NCI-H748 (cell line): ENCODE results near the gene PRPF6.

Experiments used
- DNase-seq: peaks from one replicate; lab custom pipeline; 2025; ENCODE audit not compliant: unreplicated experiment; lab: John Stamatoyannopoulos, UW

Gene PRPF6

DNA sequence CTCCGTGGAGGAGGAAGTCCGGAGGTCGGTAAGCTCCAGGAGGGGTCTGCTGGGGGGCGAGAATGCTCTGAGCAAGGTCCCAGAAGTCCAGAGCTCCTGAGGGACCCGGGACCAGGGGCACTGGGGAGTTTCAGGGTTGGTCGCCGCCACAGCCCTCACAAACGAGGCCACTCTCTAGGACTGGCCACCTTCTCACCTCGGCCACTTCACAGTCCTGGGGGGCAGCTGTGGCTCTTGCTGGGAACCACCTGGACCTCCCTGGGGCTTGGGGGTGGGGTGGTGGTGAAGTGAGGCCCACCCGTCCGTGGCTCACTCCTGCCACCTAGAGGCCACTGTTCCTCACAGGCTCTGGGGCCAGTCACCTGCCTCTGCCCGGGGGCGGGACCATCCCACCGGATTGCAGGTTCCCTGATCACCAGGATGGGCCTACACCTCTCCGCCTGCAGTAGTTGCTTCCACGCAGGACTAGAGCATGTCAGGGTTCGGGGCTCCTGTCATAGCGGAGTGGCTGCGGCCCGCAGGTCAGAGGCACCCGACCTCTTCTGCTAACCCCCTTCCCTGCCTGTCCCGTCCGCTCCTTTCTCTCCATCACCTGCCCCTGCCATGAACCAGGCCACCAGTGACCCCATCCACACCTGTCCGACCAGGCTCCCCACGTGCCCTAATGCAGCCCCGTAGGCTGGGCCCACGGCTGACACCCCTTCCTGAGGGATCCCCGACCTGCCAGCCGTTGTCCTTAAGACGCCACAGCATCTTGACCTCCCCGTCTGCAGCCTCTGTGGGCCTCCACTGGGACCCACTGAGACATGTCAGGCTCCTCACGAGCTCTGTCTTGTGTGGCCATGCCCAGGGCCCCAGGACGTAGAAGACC, 76.9 kb downstream of the PRPF6 start:
- peak; percentile 58 for DNase-seq

DNA sequence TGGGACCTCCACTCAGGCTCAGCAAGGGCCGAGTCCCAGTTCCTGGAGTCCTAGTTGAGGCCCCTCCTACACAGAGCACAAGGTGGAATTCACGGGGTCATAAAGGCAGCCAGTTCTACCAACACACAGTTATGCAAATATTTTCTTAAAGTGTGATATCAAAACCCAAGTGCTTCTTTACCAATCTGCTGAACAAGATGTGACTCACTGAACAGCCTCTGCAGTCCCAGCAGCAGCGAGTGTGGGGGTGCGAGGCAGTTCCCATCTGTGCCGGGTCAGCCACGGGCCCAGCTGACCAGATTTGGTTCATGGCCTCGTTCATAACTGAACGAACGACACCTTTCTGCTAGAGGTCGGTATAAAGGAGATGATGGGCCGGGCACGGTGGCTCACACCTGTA, 77.6 kb downstream of the PRPF6 start:
- no peak for DNase-seq

DNA sequence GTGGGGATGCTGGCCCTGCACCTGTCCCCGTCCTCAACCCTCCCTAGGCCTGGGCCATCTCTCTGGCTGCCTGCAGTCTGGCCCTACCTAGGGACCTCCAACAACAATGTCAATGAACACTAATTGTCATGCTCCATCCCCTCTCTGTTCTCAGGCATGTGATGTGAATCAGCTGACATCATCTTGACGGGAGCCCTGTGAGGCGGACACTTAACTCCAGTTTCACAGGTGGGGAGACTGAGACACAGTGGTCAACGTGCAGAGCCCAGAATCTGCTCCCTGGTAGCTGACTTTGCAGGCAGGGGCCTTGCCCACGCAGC, 81.3 kb downstream of the PRPF6 start:
- DNase-seq = no peak

DNA sequence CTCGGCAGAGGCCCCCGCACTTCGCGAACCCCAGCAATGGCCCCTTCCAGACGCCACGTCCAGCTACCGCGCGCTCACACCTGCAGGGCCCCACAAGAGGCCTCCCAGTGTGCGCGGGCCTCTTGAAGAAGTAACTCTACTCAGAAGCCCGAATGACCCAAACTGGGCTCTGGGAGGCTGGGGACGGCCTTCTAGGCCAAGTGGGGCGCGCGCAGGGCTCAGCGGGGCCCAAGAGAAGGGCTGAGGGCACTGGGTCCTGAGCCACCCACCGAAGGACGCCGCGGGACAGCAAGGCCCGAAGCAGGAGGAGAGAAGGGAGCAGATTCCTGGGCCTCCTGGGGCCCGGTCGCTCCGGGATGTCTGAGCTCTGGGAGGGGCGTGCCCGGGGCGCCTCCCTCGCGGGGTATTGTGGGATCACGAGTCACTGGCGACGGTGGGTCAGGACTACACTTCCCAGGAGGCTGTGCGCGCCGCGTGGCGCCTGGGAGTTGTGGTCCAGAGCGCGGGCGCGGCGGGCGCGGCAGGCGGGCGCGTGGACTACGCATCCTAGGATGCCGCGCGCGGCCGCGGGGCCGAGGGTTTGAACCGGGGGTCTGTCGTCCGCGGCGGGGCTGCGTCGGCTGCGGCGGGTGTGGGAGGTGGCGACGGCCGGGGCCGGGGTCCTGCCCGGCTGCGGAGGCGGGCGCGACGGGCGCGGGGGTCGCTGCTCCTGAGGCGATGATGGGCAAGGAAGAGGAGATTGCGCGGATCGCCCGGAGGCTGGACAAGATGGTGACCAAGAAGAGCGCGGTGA, 81.9 kb downstream of the PRPF6 start, which contains the start of gene TCEA2:
TCEA2 (plus strand) TSS at position 603 of the 793 bp plus-strand sequence; CDS start at position 718, 115 bp downstream.
- DNase-seq = peak; percentile 92

DNA sequence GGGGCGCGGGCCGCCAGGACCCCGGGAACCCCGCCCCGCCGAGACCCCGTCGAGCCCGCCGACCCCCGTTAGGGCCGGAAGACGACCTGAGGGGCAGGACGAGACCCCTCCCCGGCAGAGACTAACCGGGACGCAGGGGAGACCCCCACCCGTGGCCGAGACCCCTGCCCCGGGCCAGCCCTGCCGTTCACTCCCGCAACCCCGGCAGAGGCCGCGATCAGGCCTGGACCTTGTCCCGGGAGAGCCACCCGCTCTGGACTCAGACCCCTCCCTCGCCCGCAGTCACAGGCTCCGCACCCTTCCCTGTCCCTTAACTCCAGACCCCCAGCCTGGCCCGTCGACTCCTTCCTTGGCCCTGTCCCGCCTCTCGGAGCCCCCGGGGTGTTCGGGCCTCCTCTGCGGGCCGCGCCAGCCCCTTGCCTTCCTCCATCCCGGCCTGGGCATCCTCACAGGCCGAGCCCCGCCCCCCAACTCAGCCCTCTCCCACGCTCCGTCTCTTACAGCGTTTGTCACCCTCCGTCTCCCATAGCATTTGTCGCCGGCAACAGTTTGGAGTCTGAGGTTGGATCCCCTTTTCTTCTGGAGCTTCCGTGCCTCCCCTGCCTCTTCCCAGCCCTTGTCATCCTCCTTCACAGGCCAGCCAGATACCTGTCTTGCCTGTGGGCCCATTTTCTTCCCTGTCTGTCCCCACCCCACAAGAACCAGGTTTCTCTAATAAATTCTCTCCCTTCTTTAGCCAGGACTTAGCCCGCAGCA, 82.6 kb downstream of the PRPF6 start:
- DNase-seq = peak; percentile 5

DNA sequence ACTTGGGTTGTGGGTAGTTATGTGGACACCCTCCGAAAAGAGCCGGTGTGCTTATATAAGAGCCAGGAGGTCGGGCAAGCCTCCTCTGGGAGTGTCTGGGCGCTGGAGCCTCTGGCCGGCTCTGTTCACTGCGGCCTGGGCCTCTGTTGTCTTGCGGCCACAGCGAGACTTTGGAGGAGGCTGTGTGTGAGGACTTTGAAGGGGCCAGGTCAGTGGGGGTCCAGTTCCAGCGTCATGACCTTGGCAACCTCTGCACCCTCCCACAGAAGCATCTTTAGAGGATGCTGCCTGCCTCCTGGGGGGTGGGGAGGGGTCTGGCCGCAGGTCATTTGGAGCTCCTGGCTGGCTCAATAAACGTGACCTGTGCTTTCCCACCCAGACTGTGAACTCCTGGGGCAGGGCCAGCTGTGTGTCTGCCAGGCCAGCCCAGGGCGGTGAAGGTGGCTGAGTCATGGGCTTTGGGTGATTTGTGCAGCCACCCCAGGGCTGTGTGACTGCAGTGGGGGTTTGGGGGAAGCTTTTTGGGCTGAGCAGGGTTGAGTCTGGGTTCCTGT, 83.3 kb downstream of the PRPF6 start:
- DNase-seq = no peak

DNA sequence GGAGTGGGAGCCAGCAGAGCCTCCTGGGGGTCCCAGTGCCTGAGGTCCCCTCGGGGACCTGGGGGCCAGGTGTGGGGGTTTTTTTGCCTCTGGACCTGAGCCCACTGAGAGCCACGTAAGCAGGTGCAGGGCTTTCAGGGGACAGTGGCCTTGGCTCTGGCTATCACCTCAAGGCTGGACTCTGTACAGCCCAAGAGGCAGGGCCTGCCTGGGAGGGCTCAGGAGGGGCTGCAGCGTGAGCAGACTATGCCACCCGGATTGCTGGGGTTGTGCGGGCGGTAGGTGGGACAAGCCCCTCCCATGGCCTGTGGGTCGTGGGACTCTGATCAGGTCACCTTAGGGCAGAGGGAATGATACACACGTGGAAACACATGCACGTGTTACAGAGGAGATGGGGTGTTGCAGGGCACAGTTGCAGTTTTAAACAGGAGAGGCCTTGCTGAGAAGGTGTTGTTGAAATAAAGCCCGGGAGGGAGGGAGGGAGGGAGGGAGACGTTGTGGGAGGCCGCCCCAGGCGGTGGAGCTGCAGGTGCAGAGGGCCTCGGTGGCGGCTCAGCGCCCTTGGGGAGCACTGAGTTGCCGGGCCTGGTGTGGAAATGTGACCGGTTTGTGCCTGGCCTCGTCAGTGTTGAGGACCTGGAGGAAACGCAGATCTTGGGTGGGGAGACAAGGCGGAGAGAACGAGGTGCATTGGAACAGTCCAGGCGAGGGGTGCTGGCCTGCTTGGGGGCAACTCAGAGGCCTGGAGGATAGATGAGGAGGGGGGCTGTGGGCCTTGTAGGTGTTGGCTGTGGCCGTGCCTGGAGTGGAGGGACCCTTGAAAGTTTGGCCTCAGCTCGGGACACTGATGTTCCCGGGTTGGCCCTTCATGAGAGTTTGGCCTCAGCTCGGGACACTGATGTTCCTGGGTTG, 84.4 kb downstream of the PRPF6 start:
- DNase-seq = no peak

DNA sequence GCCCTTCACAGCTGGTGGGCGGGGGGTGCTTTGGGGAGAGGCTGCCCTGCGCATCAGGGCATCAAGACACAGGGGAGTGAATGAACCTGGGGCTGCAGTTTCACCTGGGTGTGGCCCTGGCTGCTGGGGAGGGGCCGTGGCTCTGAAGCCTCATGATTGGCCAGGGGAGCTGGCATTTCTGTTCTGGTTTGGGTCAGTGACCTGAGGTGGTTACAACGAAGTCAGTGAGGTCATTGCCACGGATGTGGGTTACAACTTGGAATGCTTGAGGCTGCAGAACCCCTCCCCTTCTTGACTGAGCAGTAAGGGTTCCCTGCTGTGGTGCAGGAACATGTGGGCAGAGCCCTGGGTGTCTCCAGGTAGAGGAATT, 85.0 kb downstream of the PRPF6 start:
- DNase-seq = no peak

DNA sequence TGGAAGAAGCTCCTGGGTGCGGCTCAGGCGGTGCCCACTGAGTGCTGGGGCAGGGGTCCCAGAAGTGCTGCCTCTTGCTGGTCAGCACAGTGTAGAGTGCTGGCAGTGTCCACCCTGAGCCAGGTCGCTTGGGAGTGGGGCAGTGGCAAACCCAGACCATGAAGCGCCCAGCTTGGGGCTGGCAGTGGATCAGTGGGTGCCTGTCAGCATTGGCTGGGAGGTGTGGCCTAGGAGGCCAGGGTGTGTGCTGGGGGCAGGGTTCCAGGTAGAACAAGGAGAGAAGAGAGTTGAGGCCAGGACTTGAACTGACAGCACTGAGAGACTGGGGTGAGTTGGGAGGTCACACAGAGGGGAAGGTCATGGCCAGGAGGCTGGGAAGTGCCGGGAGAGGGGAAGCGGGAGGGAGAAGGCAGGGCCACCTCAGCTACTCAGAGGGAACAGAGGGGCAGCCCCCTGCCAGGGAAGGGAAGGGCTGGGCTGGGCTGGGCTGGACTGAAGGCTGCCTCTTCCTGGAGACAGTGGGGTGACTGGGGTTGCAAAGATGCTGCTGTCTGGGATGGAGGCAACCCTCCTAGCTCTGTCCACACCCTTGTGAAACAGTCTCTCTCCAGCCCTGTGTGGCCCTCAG, 86.2 kb downstream of the PRPF6 start:
- DNase-seq = no peak

DNA sequence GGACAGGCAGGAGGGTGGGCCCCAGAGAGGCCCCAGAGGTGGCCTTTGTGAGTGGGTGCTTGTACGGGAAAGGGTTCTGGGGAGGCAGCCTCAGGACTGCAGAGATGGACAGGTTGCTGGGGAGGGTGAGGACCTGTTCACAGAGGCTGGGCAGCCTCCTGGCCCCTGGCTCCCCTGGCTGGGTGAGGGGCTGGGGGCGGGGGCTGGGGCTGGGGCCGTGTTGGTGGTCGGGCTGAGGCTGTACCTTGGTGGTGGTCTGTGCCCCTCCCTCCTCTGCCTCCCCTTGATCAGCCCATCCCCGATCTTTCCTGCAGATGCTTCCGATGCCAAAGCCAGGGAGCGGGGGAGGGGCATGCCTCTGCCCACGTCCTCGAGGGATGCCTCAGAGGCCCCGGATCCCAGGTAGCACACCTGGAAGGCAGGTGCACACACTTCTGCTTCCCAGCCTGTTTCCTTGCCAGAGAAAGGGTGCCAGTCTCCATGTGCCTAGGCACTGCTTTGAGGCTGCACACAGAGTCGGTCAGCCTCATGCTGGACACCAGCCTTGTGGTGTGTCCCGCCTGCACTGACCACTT, 86.9 kb downstream of the PRPF6 start:
- DNase-seq = no peak

DNA sequence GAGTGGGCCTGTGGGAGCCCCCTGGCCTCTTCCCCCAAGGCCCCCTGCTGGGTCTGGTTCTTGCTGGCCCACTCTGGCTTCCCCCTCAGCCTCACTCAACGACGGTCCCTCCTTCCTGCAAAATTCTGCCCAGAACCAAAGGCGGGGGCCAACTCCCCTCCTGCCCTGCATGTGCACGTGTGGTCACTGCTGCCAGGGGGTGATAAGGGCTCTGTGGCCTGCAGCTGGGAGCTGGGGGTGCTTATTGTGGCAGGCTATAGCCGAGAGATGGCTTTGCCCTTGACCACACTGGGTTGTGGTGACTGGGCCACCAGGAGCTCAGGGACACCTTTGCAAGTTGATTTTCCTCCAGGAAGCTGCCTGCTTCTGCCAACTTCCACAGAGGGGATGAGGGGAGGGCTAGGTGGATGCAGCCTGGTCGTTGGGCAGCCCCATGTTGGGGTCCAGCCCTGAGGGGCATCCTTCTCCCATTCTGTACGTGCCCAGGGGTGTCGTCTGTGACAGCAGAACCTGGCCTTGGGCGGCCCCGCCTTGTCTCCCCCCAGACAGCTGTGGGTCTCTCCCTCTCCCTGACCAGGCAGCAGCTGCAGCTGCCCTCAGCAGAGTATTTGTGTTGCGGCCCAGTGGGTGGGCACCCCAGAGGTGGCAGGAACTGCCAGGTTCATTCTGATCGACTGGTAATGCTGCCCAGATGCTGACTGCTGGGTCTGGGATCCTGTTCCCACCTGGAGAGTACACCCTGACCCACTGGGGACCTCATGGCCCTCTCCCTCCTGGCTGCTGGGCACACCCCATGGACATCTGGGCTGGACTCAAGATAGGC, 87.7 kb downstream of the PRPF6 start:
- no peak for DNase-seq

DNA sequence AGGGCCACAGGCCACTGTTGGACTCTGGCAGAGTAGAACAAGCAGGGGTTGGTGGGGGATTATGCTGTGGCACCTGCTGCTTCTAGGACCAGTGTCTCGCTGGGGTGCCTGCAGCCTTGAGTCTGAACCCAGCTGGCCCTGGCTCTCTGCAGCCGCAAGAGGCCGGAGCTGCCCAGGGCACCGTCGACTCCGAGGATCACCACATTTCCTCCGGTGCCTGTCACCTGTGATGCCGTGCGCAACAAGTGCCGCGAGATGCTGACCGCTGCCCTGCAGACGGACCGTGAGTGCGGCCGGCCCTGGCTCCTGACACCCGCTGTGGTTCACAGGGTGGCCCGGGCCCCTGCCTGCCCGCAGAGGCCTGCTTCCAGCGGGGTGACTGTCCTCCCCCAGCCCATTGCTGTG, 88.3 kb downstream of the PRPF6 start:
- no peak for DNase-seq

DNA sequence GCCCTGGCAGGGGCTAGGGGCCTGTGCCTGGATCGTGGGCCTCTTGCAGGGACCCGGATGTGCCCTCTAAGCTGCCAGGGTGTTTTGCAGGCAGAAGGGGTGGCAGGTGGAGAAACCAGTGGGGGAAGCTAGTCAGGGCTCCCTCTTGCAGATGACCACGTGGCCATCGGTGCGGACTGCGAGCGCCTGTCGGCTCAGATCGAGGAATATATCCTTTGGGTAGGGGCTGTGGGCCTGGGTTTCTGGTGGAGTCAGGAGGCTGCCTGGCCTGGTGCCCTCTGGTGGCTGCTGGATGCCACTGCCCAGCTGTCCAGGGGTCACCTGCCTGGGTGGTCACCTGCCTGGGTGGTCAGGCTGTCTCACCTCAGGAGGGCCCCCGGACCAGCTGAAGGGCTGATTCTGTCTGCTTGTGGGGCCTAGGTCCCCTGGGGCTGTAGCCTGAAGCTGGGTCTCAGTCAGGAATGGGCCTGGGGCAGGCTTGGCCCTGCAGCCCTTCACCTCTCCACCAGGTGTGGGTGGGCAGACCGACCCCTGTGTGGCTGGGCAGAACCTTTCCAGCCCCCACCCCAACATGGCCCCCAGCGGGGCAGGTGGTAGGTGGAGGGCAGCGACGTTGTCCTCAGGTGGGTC, 88.8 kb downstream of the PRPF6 start:
- peak; percentile 21 for DNase-seq

DNA sequence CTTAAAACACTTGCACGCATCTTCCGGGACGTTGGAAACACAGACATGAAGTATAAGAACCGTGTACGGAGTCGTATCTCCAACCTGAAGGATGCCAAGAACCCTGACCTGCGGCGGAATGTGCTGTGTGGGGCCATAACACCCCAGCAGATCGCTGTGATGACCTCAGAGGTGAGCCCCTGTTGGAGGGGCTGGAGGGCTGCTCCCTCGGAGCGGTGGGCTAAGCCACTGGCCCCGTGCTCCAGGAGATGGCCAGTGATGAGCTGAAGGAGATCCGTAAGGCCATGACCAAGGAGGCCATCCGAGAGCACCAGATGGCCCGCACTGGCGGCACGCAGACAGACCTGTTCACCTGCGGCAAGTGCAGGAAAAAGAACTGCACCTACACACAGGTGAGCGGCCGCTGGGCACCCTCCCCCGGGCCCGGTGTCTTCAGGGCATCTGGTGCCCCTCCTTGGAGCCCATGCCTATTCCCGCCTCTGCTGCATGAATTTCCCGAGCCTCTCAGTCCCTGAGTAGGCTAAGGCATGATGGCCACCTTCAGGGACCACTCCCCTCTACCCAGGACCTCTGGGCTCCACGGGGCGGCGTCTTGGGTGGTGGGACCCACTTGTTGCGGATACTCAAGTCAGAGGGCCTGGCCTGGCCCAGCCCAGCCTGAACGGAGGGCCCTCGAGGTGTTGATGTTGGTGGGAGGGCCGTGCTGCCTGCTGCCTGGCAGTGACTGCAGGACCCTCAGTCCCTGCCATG, 89.5 kb downstream of the PRPF6 start:
- no peak for DNase-seq

DNA sequence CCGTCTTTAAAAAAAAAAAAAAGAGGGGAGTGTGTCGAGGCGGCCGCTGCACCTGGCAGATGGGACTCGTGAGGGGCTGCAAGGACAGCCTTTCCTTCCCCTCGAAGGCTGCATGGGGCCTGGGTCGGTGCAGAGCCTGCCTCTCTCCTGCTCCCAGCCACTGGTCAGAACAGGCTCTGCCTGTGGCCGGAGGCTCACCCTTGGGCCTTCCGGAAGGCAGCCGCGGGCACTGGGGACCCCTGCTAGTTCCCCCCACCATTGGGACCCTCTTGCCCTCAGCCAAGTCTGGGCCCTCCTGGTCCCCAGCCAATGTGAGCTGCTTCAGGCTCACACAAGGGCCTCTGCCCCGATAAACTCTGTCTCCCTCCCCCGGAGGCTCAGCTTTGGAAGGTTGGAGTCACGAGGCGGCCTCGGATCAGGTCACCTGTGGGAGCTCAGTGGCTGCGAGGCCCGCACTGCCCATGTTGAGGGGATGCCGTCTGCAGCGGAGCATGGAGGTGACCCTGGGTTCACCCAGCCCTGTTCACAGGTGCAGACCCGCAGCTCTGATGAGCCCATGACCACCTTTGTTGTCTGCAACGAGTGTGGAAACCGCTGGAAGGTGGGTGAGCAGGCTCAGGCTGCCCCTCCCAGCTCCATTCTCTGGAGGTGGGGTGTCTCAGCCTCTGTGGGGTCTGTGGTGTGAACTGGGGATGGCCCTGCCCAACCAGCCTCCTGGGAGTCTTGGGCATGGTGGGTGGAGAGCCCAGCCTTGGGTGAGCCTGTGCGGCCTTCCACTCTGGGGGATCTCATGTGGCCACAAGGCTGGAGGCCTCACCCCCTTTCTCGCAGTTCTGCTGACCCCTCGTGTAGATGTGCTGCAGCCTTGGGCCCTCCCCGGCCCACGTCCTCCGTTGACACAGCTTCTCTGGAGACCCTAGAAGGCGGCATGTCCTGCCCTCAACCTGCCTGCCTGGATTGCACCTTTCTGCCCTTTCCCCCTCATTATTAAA, 90.7 kb downstream of the PRPF6 start:
- DNase-seq = no peak

DNA sequence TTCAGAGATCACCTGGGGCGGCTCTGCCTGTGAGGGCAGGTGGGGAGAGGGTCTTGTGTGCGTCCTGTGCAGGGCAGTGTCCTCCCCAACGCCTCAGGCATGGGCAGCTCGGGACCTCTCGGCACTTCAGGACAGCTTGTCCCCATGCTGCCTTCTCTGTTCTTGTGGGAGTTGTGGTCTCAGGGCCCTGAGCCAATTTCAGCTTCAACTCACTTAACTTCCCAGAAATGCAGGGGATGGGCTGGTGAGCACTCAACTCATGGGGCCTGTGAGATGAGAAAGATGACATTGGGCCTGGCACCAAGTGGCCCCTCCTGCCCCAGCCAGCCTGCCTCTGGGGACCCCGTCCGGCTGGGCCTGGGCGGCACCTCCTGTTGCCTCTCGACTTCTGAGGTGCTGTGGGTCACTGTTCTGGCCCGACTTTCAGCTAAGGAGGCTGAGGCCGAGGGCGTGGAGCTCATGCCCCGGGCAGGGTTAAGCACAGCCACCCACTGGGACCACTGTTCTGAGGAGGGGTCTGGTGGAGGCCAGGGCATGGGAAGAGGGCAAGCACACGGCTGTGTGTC, 91.6 kb downstream of the PRPF6 start:
- DNase-seq = no peak
